Heart left ventricle (tissue), 13 donors: Measurements from ENCODE around the gene TCEAL3.

Experiments
- CTCF ChIP-seq, 12 donors: fragments of 200-600 bp; sonication (generic) in 4 of 12; IDR thresholded peaks; one replicate each; pipeline versions ENCODE4 v1.5.0 to v1.8.0; 2018 to 2022; ENCODE audit warnings: antibody characterized with exemption in 12 of 12, mild to moderate bottlenecking in 5 of 12
- POLR2A ChIP-seq, 2 donors: fragments of 450-650 bp; IDR thresholded peaks; one replicate each; pipeline ENCODE4 v1.6.1; 2017; ENCODE audit warnings: antibody characterized with exemption in 2 of 2, mild to moderate bottlenecking in 2 of 2, moderate library complexity in 2 of 2
- donor health status: ischemic (EF 13 %, LVEDD 7.1; RV severe dilation, severe dysfunction).
- donor health status: DM: no; HTN: yes; CAD: no.
- donor health status: DM: no; HTN: no; CAD: no.
- donor health status: ischemic (EF 25% LVEDD 6.9; RV normal size, moderate dysfunction).
- donor health status: ischemic (EF 25% LVEDD 5.7; RV mildly dilated, moderate dysfunction).
- donor health status: ischemic (EF 35%, LVEDD 5.7; RV mildly dilated, moderate dysfunction).
- donor health status: nonischemic (EF 11% LVEDD 7.7; RV severe dilation, severe dysfunction).
- donor health status: DM: yes; HTN: yes; CAD: no.
- donor health status: PGD.
- donor health status: ischemic (EF 29% LVEDD 5.4; RV normal size, mild dysfunction).
- donor health status: nonischemic (EF 23%, LVEDD 6.1; RV moderate dilation, normal function).

GRCh38 chrX:103584596-103584995 is 23.2 kb upstream of the TCEAL3 start:
- TF ChIP-seq CTCF (IDR thresholded peaks at IDR 0.05) (no peak), POLR2A (IDR thresholded peaks at IDR 0.05) (no peak)
